Panc1 (cell line): ENCODE data around the gene LRRC4.

Source experiments
- POLR2AphosphoS5 ChIP-seq: IDR thresholded peaks from 2 replicates; pipeline ENCODE4 v1.6.1; 2012; ENCODE audit warnings: mild to moderate bottlenecking, low read depth, low read length, moderate library complexity
- SIN3A ChIP-seq: IDR thresholded peaks from 2 replicates; pipeline ENCODE4 v1.6.1; 2012; ENCODE audit warnings: low read depth, mild to moderate bottlenecking, low read length, moderate library complexity, borderline replicate concordance; ENCODE audit not compliant: insufficient read depth
- TCF7L2 ChIP-seq: IDR thresholded peaks from 2 replicates; pipeline ENCODE4 v1.6.1; 2011; ENCODE audit warnings: mild to moderate bottlenecking, low read depth, low read length, inconsistent platforms
- TF ChIP-seq, protein P1 (sequence below), 2 experiments: IDR thresholded peaks; 2 replicates each; pipeline ENCODE4 v1.6.1; 2011 to 2012; ENCODE audit warnings: low read depth in 2 of 2, control low read depth in 1 of 2, low read length in 1 of 2, mild to moderate bottlenecking in 1 of 2, moderate library complexity in 1 of 2; ENCODE audit not compliant: insufficient read depth in 1 of 2
- TF ChIP-seq, protein P2 (sequence below): fragments of 450-650 bp; IDR thresholded peaks from 2 replicates; pipeline ENCODE4 v1.5.1; 2017; ENCODE audit warnings: mild to moderate bottlenecking

DNA sequence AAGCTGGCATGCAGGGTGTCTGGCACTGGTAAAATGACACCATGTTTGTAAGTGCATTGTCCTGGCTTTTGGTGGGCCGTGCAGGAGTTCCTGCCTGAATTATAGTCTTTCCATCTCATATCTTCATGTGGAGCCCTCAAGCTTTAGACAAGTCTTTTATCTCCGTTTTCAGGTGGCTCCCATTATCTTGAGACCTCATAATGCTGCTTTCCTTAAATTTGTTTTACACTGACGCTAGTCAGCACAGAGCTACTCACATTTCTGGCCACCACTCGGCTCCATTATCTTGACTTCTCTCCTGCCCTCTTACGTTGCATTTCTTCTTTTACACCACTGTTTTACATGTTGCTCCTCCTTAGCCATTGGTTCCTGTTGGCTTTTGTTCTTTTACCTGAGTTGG lies 37.2 kb downstream of the LRRC4 start:
- TF ChIP-seq, protein P1, sequence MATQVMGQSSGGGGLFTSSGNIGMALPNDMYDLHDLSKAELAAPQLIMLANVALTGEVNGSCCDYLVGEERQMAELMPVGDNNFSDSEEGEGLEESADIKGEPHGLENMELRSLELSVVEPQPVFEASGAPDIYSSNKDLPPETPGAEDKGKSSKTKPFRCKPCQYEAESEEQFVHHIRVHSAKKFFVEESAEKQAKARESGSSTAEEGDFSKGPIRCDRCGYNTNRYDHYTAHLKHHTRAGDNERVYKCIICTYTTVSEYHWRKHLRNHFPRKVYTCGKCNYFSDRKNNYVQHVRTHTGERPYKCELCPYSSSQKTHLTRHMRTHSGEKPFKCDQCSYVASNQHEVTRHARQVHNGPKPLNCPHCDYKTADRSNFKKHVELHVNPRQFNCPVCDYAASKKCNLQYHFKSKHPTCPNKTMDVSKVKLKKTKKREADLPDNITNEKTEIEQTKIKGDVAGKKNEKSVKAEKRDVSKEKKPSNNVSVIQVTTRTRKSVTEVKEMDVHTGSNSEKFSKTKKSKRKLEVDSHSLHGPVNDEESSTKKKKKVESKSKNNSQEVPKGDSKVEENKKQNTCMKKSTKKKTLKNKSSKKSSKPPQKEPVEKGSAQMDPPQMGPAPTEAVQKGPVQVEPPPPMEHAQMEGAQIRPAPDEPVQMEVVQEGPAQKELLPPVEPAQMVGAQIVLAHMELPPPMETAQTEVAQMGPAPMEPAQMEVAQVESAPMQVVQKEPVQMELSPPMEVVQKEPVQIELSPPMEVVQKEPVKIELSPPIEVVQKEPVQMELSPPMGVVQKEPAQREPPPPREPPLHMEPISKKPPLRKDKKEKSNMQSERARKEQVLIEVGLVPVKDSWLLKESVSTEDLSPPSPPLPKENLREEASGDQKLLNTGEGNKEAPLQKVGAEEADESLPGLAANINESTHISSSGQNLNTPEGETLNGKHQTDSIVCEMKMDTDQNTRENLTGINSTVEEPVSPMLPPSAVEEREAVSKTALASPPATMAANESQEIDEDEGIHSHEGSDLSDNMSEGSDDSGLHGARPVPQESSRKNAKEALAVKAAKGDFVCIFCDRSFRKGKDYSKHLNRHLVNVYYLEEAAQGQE (IDR thresholded peaks at IDR 0.05; ENCODE audit: insufficient read depth in 1 of 2, low read depth in 2 of 2, low read length in 1 of 2) = no peak
- TF ChIP-seq, protein P2, sequence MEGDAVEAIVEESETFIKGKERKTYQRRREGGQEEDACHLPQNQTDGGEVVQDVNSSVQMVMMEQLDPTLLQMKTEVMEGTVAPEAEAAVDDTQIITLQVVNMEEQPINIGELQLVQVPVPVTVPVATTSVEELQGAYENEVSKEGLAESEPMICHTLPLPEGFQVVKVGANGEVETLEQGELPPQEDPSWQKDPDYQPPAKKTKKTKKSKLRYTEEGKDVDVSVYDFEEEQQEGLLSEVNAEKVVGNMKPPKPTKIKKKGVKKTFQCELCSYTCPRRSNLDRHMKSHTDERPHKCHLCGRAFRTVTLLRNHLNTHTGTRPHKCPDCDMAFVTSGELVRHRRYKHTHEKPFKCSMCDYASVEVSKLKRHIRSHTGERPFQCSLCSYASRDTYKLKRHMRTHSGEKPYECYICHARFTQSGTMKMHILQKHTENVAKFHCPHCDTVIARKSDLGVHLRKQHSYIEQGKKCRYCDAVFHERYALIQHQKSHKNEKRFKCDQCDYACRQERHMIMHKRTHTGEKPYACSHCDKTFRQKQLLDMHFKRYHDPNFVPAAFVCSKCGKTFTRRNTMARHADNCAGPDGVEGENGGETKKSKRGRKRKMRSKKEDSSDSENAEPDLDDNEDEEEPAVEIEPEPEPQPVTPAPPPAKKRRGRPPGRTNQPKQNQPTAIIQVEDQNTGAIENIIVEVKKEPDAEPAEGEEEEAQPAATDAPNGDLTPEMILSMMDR = no peak
- no peak for TF ChIP-seq POLR2AphosphoS5
- no peak for TF ChIP-seq TCF7L2
- TF ChIP-seq SIN3A = no peak
